Osteoblast (primary cell): Measurements from ENCODE around the gene RTP5. TPM values are rescaled to one million over a fixed set of nuclear protein-coding genes. Genes with fewer than 3 reads are reported as not detected.

Experiments
- DNase-seq: peaks from one replicate; pipeline ENCODE4 v3.0.0; 2011; ENCODE audit warnings: low spot score, mixed read lengths; ENCODE audit not compliant: insufficient read length; ENCODE audit errors: missing footprints
- H2AFZ ChIP-seq: 2 replicates; pipeline ENCODE4 v1.6.0; 2011; ENCODE audit warnings: mild to moderate bottlenecking, low read length
- H3K27ac ChIP-seq: 2 replicates; pipeline ENCODE4 v1.5.1; 2011; ENCODE audit warnings: mild to moderate bottlenecking, low read depth, low read length, moderate library complexity
- H3K27me3 ChIP-seq: 2 replicates; pipeline ENCODE4 v1.6.0; 2012; ENCODE audit warnings: mild to moderate bottlenecking, control low read depth, inconsistent platforms, low read length, moderate library complexity; ENCODE audit not compliant: insufficient read depth
- H3K36me3 ChIP-seq: 2 replicates; pipeline ENCODE4 v1.5.1; 2011; ENCODE audit warnings: mild to moderate bottlenecking, low read length, control low read depth, moderate library complexity; ENCODE audit not compliant: insufficient read depth
- H3K4me1 ChIP-seq: 2 replicates; pipeline ENCODE4 v1.5.1; 2011; ENCODE audit warnings: mild to moderate bottlenecking, low read length, control low read depth, moderate library complexity; ENCODE audit not compliant: insufficient read depth
- H3K4me2 ChIP-seq: 2 replicates; pipeline ENCODE4 v1.6.0; 2011; ENCODE audit warnings: mild to moderate bottlenecking, low read length; ENCODE audit not compliant: insufficient read depth
- H3K4me3 ChIP-seq: fragments of 200-600 bp; sonication (generic); 3 replicates; pipeline ENCODE4 v1.5.1; 2012; ENCODE audit warnings: mild to moderate bottlenecking, low read length, inconsistent platforms; ENCODE audit not compliant: insufficient read depth
- H3K79me2 ChIP-seq: 2 replicates; pipeline ENCODE4 v1.6.0; 2012; ENCODE audit warnings: mild to moderate bottlenecking, low read length, control low read depth, inconsistent platforms; ENCODE audit not compliant: insufficient read depth
- H3K9me3 ChIP-seq: 2 replicates; pipeline ENCODE4 v1.5.1; 2011; ENCODE audit warnings: low read depth, low read length, control low read depth
- H4K20me1 ChIP-seq: 2 replicates; pipeline ENCODE4 v1.6.0; 2012; ENCODE audit warnings: mild to moderate bottlenecking, low read length, control low read depth; ENCODE audit not compliant: insufficient read depth
- total RNA-seq: library from RNA; depleted of rRNA; stranded (reverse); fragments of >200 nt; gene quantifications from 2 replicates; pipeline ENCODE4 v1.2.3, GENCODE V29; 2012
- TF ChIP-seq, protein P1 (sequence below): IDR thresholded peaks from 2 replicates; pipeline ENCODE4 v1.5.1; 2011; ENCODE audit warnings: mild to moderate bottlenecking, low read depth, low read length, moderate library complexity; ENCODE audit errors: extremely low read depth

RTP5 gene
- total RNA-seq, 1 donor = not detected

DNA sequence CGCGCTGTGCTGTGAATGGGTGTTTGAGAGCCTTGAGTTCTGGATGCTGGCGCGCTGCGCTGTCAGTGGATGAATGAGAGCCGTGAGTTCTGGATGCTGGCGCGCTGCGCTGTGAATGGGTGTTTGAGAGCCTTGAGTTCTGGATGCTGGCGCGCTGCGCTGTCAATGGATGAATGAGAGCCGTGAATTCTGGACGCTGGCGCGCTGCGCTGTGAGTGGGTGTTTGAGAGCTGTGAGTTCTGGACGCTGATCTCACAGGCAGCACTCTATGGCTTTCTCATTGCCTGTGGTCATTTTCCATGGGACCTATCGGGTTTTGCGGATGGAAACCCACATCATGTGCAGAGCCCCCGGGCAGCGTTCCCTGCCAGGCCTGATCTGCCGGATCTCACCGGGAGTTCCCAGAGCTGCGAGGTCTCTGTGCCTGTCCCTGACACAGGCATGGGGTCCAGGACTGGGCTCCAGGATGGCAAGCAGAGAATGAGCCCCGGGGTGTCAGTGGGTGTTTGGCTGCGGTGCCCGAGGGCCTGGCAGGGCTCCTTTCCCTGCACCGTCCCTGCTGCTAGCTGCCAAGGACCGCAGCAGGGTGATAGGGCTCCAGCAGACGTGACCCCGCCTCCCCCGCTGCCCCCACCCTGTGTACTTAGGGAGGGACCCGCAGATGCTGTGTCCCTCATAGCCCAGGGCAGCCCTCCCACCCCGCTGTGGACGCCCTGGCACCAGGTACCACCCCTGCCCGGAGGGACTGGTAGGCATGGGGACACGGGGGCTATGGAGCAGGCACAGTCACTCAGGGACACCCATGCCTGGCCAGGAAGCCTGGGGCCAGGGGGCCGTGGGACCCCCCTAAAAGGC lies 20.5 kb upstream of the RTP5 start:
- Histone ChIP-seq H3K36me3 (no peaks in the 10 kb centered on the region), H3K27me3 (peaks cover 4% of the 10 kb centered on the region), H3K4me2 (no peak overlapping the region), H3K79me2 (no peaks in the 10 kb centered on the region), H3K4me3 (no peak overlapping the region), H2AFZ (no peak overlapping the region), H3K4me1 (no peaks in the 10 kb centered on the region), H4K20me1 (no peaks in the 10 kb centered on the region), H3K9me3 (no peaks in the 10 kb centered on the region), H3K27ac (no peak overlapping the region)
- TF ChIP-seq, protein P1, sequence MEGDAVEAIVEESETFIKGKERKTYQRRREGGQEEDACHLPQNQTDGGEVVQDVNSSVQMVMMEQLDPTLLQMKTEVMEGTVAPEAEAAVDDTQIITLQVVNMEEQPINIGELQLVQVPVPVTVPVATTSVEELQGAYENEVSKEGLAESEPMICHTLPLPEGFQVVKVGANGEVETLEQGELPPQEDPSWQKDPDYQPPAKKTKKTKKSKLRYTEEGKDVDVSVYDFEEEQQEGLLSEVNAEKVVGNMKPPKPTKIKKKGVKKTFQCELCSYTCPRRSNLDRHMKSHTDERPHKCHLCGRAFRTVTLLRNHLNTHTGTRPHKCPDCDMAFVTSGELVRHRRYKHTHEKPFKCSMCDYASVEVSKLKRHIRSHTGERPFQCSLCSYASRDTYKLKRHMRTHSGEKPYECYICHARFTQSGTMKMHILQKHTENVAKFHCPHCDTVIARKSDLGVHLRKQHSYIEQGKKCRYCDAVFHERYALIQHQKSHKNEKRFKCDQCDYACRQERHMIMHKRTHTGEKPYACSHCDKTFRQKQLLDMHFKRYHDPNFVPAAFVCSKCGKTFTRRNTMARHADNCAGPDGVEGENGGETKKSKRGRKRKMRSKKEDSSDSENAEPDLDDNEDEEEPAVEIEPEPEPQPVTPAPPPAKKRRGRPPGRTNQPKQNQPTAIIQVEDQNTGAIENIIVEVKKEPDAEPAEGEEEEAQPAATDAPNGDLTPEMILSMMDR = no peak
- peak; percentile 79 for DNase-seq

DNA sequence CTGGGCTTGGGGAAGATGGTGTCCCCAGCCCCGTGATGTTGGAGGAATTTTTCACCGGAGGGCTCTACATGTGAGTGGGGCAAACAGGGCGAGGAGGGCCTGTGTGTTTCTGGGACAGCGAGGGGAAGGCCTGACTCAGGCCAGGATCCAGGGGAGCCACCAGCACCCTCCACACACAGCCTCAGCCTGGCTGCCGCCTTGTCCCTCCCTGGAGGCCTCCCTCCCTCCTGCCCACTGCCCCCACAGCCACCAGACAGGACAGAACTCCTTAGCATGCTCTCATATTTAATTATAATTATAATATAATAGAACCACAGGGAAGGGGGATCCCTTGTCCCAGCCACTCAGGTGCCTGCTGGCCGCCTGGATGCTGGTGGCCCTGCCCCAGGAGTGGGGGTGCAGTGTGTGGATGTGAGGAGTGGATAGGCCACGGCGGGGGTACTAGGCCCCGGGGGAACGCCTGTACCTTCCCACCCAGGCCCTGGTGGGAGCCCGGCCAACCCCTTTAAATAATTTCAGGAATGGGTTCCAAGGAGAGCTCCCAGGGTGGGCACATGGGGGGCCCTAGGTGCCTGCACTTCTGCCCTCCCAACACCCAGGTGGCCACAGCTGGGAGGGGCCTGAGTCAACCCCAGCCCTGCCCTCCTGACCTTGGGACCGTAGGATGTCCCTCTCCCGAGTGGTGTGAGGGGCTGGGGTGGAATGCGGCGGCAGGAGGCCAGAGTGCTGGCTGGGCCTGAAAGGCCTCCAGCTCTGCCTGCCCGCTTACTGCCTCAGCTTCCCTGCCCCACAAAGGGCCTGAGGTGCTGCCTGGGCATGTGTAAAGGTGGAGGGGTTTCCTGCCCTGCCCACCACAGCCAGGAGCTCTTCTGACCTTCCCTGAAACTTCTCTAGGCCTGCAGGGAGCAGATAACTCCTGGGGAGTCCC lies 19.6 kb upstream of the RTP5 start:
- TF ChIP-seq, protein P1 = no peak

DNA sequence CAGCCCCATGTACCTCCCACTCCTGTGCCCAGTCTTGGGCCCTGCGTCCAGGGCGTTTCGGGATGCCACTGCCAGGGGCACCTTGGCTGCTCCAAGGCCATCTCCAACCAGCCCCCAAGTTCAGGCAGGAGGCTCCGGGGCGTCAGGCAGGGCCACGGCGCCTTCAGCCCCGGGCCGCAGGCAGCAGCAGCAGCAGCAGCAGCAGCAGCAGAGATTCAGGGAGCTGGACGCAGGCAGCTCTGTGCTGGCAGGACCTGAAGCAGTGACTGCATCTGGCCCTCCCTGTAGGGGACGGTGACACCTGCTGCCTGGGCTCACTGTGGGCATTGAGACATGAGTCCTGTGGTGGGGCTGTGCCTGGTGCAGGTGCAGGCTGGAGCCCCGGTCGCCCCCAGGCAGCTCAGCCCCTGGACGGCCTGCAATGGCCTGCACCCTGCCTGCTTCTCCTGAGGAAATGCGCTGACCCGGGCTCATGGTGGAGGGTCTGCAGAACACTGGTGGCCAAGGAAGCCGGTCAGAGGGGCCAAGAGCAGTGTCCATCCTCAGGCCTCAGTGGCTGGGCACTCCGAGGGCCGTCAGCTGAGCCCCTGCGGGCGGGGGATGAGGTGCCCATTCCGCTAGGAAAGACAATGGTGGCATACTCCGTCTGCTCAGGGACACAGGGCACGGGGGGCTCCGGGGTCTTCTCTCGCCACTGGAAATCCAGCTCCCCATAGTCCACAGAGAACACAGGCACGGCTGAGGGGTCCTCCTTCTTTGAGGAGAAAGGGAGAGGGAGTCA lies 18.8 kb upstream of the RTP5 start:
- H3K27ac ChIP-seq = no peak overlapping the region
- H3K4me1 ChIP-seq = no peaks in the 10 kb centered on the region
- no peaks in the 10 kb centered on the region for H4K20me1 ChIP-seq
- H3K36me3 ChIP-seq = no peaks in the 10 kb centered on the region
- H3K4me2 ChIP-seq = no peak overlapping the region
- H3K9me3 ChIP-seq = no peaks in the 10 kb centered on the region
- TF ChIP-seq, protein P1 = no peak
- H3K27me3 ChIP-seq = no peaks in the 10 kb centered on the region
- DNase-seq = peak; percentile 65
- H3K4me3 ChIP-seq = no peak overlapping the region
- no peaks in the 10 kb centered on the region for H3K79me2 ChIP-seq
- H2AFZ ChIP-seq = no peak overlapping the region

More for the DNA sequence above, 19.6 kb upstream of the RTP5 start:
- H3K79me2 ChIP-seq = no peaks in the 10 kb centered on the region
- no peak overlapping the region for H3K27ac ChIP-seq
- H2AFZ ChIP-seq = no peak overlapping the region
- H3K4me2 ChIP-seq = no peak overlapping the region
- H3K9me3 ChIP-seq = no peaks in the 10 kb centered on the region
- H3K27me3 ChIP-seq = peaks cover 4% of the 10 kb centered on the region
- H3K36me3 ChIP-seq = no peaks in the 10 kb centered on the region
- no peaks in the 10 kb centered on the region for H3K4me1 ChIP-seq
- peak; percentile 86 for DNase-seq
- no peaks in the 10 kb centered on the region for H4K20me1 ChIP-seq
- no peak overlapping the region for H3K4me3 ChIP-seq
